RCC 7860 (cell line): Measurements from ENCODE around the gene ECSIT.

Source experiments
- DNase-seq: peaks from one replicate; pipeline ENCODE4 v3.0.0-alpha.2; 2015; ENCODE audit warnings: low spot score
- FAIRE-seq: peaks from 2 replicates; lab custom pipeline; 2012; peaks lifted over from hg19 to GRCh38; lab: Jason Lieb, UNC

Gene ECSIT

GRCh38 chr19:11505504-11506100, 23.3 kb downstream of the ECSIT start, which contains the start of gene ZNF653:
Gene ZNF653 (minus strand): TSS chr19:11505839. CDS start chr19:11505786, 53 bp downstream.
- peak; percentile 44 for FAIRE-seq
- peak; percentile 87 for DNase-seq

GRCh38 chr19:11505032-11505503, 23.9 kb downstream of the ECSIT start:
- peak; percentile 88 for DNase-seq
- peak; percentile 61 for FAIRE-seq

- DNase-seq (no peak), FAIRE-seq (no peak)
Observed at GRCh38 chr19:11504502-11505031, 24.4 kb downstream of the ECSIT start.

GRCh38 chr19:11499890-11500420, 29.0 kb downstream of the ECSIT start:
- DNase-seq, result no peak

GRCh38 chr19:11499220-11499726, 29.7 kb downstream of the ECSIT start:
- FAIRE-seq (no peak), DNase-seq (no peak)

More at GRCh38 chr19:11499890-11500420, 29.0 kb downstream of the ECSIT start:
- no peak for FAIRE-seq

- DNase-seq (peak; percentile 71), FAIRE-seq (peak; percentile 69)
Observed at GRCh38 chr19:11496391-11497163, 32.4 kb downstream of the ECSIT start.

- FAIRE-seq (no peak), DNase-seq (no peak)
Observed at GRCh38 chr19:11495885-11496284, 33.0 kb downstream of the ECSIT start.

- FAIRE-seq, result no peak
- no peak for DNase-seq
Observed at GRCh38 chr19:11495481-11495880, 33.5 kb downstream of the ECSIT start.

GRCh38 chr19:11494634-11495285, 34.2 kb downstream of the ECSIT start:
- FAIRE-seq, result no peak
- no peak for DNase-seq

GRCh38 chr19:11489378-11489777, 39.6 kb downstream of the ECSIT start:
- no peak for FAIRE-seq
- no peak for DNase-seq

GRCh38 chr19:11486661-11487503, 42.1 kb downstream of the ECSIT start:
- FAIRE-seq (no peak), DNase-seq (no peak)

GRCh38 chr19:11485245-11485837, 43.6 kb downstream of the ECSIT start:
- no peak for DNase-seq
- FAIRE-seq, result no peak

GRCh38 chr19:11483366-11484111, 45.4 kb downstream of the ECSIT start:
- no peak for DNase-seq

GRCh38 chr19:11482384-11483050, 46.4 kb downstream of the ECSIT start:
- DNase-seq, result peak; percentile 65

More at GRCh38 chr19:11483366-11484111, 45.4 kb downstream of the ECSIT start:
- FAIRE-seq, result no peak

GRCh38 chr19:11481534-11482383, 47.2 kb downstream of the ECSIT start:
- DNase-seq (peak; percentile 72), FAIRE-seq (peak; percentile 5)

More at GRCh38 chr19:11482384-11483050, 46.4 kb downstream of the ECSIT start:
- no peak for FAIRE-seq

GRCh38 chr19:11480715-11481533, 48.0 kb downstream of the ECSIT start, which contains the start of gene ELAVL3:
Gene ELAVL3 (minus strand): TSS chr19:11481046. CDS start chr19:11480608, 438 bp downstream.
- no peak for DNase-seq
- FAIRE-seq, result no peak
